B cell (primary cell): ENCODE results near the gene NOP9. TPM values are rescaled to one million over a fixed set of nuclear protein-coding genes. Genes with fewer than 3 reads are reported as not detected.

ENCODE experiments used
- polyA plus RNA-seq: library from polyadenylated mRNA; depleted of rRNA; stranded (reverse); fragments of >200 nt; gene quantifications from 2 replicates; pipeline ENCODE4 v1.2.3, GENCODE V29; 2012
- small RNA-seq: library from RNA; depleted of rRNA; stranded (forward); fragments of <200 nt; gene quantifications from one replicate; pipeline ENCODE3, GENCODE V24; 2012; ENCODE audit warnings: low replicate concordance, low read depth; ENCODE audit not compliant: insufficient read length
- total RNA-seq, 2 donors: library from RNA; stranded (reverse); fragments of 120-200 nt in 1 of 2; gene quantifications; 1 replicate in 1 of 2; 2 replicates in 1 of 2; pipeline versions ENCODE4 v1.2.3 to v1.2.4, GENCODE V29; 2013 to 2022

The NOP9 gene
- total and polyA plus RNA-seq, 2 donors (not counting 1 experiment from before 2014, with no cell fraction given) = 9.7 to 22.6 TPM

Small RNA genes lying within 50 kb of the gene (small RNA-seq; reads per million reads assigned to genes)
- gene RF00026 = not detected

Other genes starting within 250 kb of the NOP9 start
Only the 30 nearest of the 34 such genes appear.
- gene DCAF11, start 185.1 kb upstream of the NOP9 start, total RNA-seq = 84.8 and 96.3 TPM in 2 replicates
- 64.5 and 66.7 TPM in 2 replicates for gene DCAF11, start 185.1 kb upstream of the NOP9 start, polyA plus RNA-seq
- gene NRL, start 184.9 kb upstream of the NOP9 start, total RNA-seq = 8.1 and 8.8 TPM in 2 replicates
- 4.8 and 7.0 TPM in 2 replicates for gene NRL, start 184.9 kb upstream of the NOP9 start, polyA plus RNA-seq
- 2.6 and 3.6 TPM in 2 replicates for gene FITM1, start 169.2 kb upstream of the NOP9 start, total RNA-seq
- 3.3 and 4.6 TPM in 2 replicates for gene FITM1, start 169.2 kb upstream of the NOP9 start, polyA plus RNA-seq
- 227 and 237 TPM in 2 replicates for gene PSME1, start 163.7 kb upstream of the NOP9 start, total RNA-seq
- 257 and 295 TPM in 2 replicates for gene PSME1, start 163.7 kb upstream of the NOP9 start, polyA plus RNA-seq
- gene EMC9, start 158.3 kb upstream of the NOP9 start, total RNA-seq = 24.7 and 26.4 TPM in 2 replicates
- gene EMC9, start 158.3 kb upstream of the NOP9 start, polyA plus RNA-seq = 19.3 and 25.9 TPM in 2 replicates
- 127 and 141 TPM in 2 replicates for gene PSME2, start 153.2 kb upstream of the NOP9 start, total RNA-seq
- gene PSME2, start 153.2 kb upstream of the NOP9 start, polyA plus RNA-seq = 126 and 137 TPM in 2 replicates
- gene RNF31, start 152.4 kb upstream of the NOP9 start, total RNA-seq = 103 and 114 TPM in 2 replicates
- gene RNF31, start 152.4 kb upstream of the NOP9 start, polyA plus RNA-seq = 48.3 and 69.8 TPM in 2 replicates
- 243 and 269 TPM in 2 replicates for gene IRF9, start 138.6 kb upstream of the NOP9 start, total RNA-seq
- 191 and 237 TPM in 2 replicates for gene IRF9, start 138.6 kb upstream of the NOP9 start, polyA plus RNA-seq
- 48.4 and 62.1 TPM in 2 replicates for gene REC8, start 127.8 kb upstream of the NOP9 start, total RNA-seq
- gene REC8, start 127.8 kb upstream of the NOP9 start, polyA plus RNA-seq = 34.0 and 39.5 TPM in 2 replicates
- 29.8 and 35.0 TPM in 2 replicates for gene IPO4, start 111.0 kb upstream of the NOP9 start, total RNA-seq
- gene IPO4, start 111.0 kb upstream of the NOP9 start, polyA plus RNA-seq = 26.7 and 28.3 TPM in 2 replicates
- 24.5 and 33.9 TPM in 2 replicates for gene TM9SF1, start 104.4 kb upstream of the NOP9 start, total RNA-seq
- gene TM9SF1, start 104.4 kb upstream of the NOP9 start, polyA plus RNA-seq = 7.6 and 10.0 TPM in 2 replicates
- gene TSSK4, start 94.2 kb upstream of the NOP9 start, total RNA-seq = 1.7 TPM in 2 replicates
- 0.14 and 0.45 TPM in 2 replicates for gene TSSK4, start 94.2 kb upstream of the NOP9 start, polyA plus RNA-seq
- 102 and 103 TPM in 2 replicates for gene CHMP4A, start 86.4 kb upstream of the NOP9 start, total RNA-seq
- 91.2 and 95.1 TPM in 2 replicates for gene CHMP4A, start 86.4 kb upstream of the NOP9 start, polyA plus RNA-seq
- gene MDP1, start 83.8 kb upstream of the NOP9 start, total RNA-seq = 11.3 and 17.0 TPM in 2 replicates
- 22.6 and 28.1 TPM in 2 replicates for gene MDP1, start 83.8 kb upstream of the NOP9 start, polyA plus RNA-seq
- gene NEDD8, start 67.5 kb upstream of the NOP9 start, total RNA-seq = 86.6 and 98.5 TPM in 2 replicates
- gene NEDD8, start 67.5 kb upstream of the NOP9 start, polyA plus RNA-seq = 86.7 and 104 TPM in 2 replicates
- gene GMPR2, start 66.9 kb upstream of the NOP9 start, total RNA-seq = 58.7 and 64.3 TPM in 2 replicates
- gene GMPR2, start 66.9 kb upstream of the NOP9 start, polyA plus RNA-seq = 33.3 and 39.7 TPM in 2 replicates
- 165 and 169 TPM in 2 replicates for gene TINF2, start 57.2 kb upstream of the NOP9 start, total RNA-seq
- 103 and 108 TPM in 2 replicates for gene TINF2, start 57.2 kb upstream of the NOP9 start, polyA plus RNA-seq
- gene TGM1, start 36.7 kb upstream of the NOP9 start, total RNA-seq = 11.4 and 11.9 TPM in 2 replicates
- gene TGM1, start 36.7 kb upstream of the NOP9 start, polyA plus RNA-seq = 2.7 and 4.9 TPM in 2 replicates
- 57.9 and 70.1 TPM in 2 replicates for gene RABGGTA, start 28.3 kb upstream of the NOP9 start, total RNA-seq
- gene RABGGTA, start 28.3 kb upstream of the NOP9 start, polyA plus RNA-seq = 134 and 159 TPM in 2 replicates
- 42.7 and 43.7 TPM in 2 replicates for gene DHRS1, start 70 bp upstream of the NOP9 start, total RNA-seq
- gene DHRS1, start 70 bp upstream of the NOP9 start, polyA plus RNA-seq = 69.9 and 76.9 TPM in 2 replicates
- 32.8 and 34.3 TPM in 2 replicates for gene CIDEB, start 8.1 kb downstream of the NOP9 start, total RNA-seq
- 17.9 and 26.2 TPM in 2 replicates for gene CIDEB, start 8.1 kb downstream of the NOP9 start, polyA plus RNA-seq
- gene LTB4R2, start 10.3 kb downstream of the NOP9 start, total RNA-seq = 10.1 and 11.7 TPM in 2 replicates
- 9.0 and 10.7 TPM in 2 replicates for gene LTB4R2, start 10.3 kb downstream of the NOP9 start, polyA plus RNA-seq
- 8.8 and 9.2 TPM in 2 replicates for gene LTB4R, start 11.7 kb downstream of the NOP9 start, total RNA-seq
- 15.7 and 19.1 TPM in 2 replicates for gene LTB4R, start 11.7 kb downstream of the NOP9 start, polyA plus RNA-seq
- gene ADCY4, start 35.2 kb downstream of the NOP9 start, total RNA-seq = 5.8 and 7.8 TPM in 2 replicates
- gene ADCY4, start 35.2 kb downstream of the NOP9 start, polyA plus RNA-seq = 2.3 and 3.4 TPM in 2 replicates
- 76.6 and 77.6 TPM in 2 replicates for gene RIPK3, start 40.1 kb downstream of the NOP9 start, total RNA-seq
- 58.5 and 65.5 TPM in 2 replicates for gene RIPK3, start 40.1 kb downstream of the NOP9 start, polyA plus RNA-seq
- 7.6 and 7.9 TPM in 2 replicates for gene NFATC4, start 68.3 kb downstream of the NOP9 start, total RNA-seq
- 3.1 and 3.7 TPM in 2 replicates for gene NFATC4, start 68.3 kb downstream of the NOP9 start, polyA plus RNA-seq
- 0.29 and 0.34 TPM in 2 replicates for gene NYNRIN, start 99.2 kb downstream of the NOP9 start, total RNA-seq
- gene NYNRIN, start 99.2 kb downstream of the NOP9 start, polyA plus RNA-seq = 0.04 TPM in 2 replicates
- gene CBLN3, start 129.8 kb downstream of the NOP9 start, total RNA-seq = 128 and 134 TPM in 2 replicates
- 29.1 and 35.0 TPM in 2 replicates for gene CBLN3, start 129.8 kb downstream of the NOP9 start, polyA plus RNA-seq
- gene KHNYN, start 130.1 kb downstream of the NOP9 start, total RNA-seq = 182 and 184 TPM in 2 replicates
- 74.4 and 111 TPM in 2 replicates for gene KHNYN, start 130.1 kb downstream of the NOP9 start, polyA plus RNA-seq
- gene SDR39U1, start 142.9 kb downstream of the NOP9 start, total RNA-seq = 107 and 126 TPM in 2 replicates
- 247 and 248 TPM in 2 replicates for gene SDR39U1, start 142.9 kb downstream of the NOP9 start, polyA plus RNA-seq